Lung (tissue), 12 donors: ENCODE measurements around the gene MT1X. TPM values are rescaled to one million over a fixed set of nuclear protein-coding genes. Genes with fewer than 3 reads are reported as not detected.
"Not testable (repeated sequence)": the region's sequence is repeated elsewhere in the genome, so short reads cannot be mapped to it uniquely, and the experiment has no call there.

ENCODE experiments used
- ATAC-seq: fragments of 200-7000 bp; cut with Tn5 transposase; one replicate; pipeline ENCODE4 v1.9.1; 2020; ENCODE audit warnings: moderate number of reproducible peaks; ENCODE audit not compliant: insufficient read depth, low FRiP score
- DNase-seq, 3 donors: peaks; one replicate each; pipeline ENCODE4 v3.0.0-alpha.2; 2013 to 2017
- H3K27ac ChIP-seq, 2 donors: one replicate each; pipeline ENCODE4 v1.5.1; 2013; ENCODE audit warnings: mild to moderate bottlenecking in 2 of 2, moderate library complexity in 2 of 2, control low read depth in 1 of 2, inconsistent platforms in 1 of 2, low read depth in 1 of 2, low read length in 1 of 2
- H3K27me3 ChIP-seq, 3 donors: one replicate each; pipeline ENCODE4 v1.5.1; 2013; ENCODE audit warnings: low read length in 2 of 3; ENCODE audit not compliant: control insufficient read depth in 3 of 3, insufficient read depth in 3 of 3
- H3K36me3 ChIP-seq, 4 donors: one replicate each; pipeline ENCODE4 v1.5.1; 2013; ENCODE audit warnings: low read length in 4 of 4, mild to moderate bottlenecking in 1 of 4, moderate library complexity in 1 of 4; ENCODE audit not compliant: control insufficient read depth in 4 of 4, insufficient read depth in 4 of 4
- H3K4me1 ChIP-seq, 5 donors: one replicate each; pipeline ENCODE4 v1.5.1; 2013; ENCODE audit warnings: low read length in 5 of 5, mild to moderate bottlenecking in 2 of 5, moderate library complexity in 1 of 5; ENCODE audit not compliant: control insufficient read depth in 5 of 5, insufficient read depth in 5 of 5
- H3K4me3 ChIP-seq: one replicate; pipeline ENCODE4 v1.5.1; 2013; ENCODE audit warnings: mild to moderate bottlenecking, control low read depth, moderate library complexity
- H3K9ac ChIP-seq, 2 donors: one replicate each; pipeline ENCODE4 v1.5.1; 2013; ENCODE audit warnings: low read length in 2 of 2, control low read depth in 1 of 2; ENCODE audit not compliant: insufficient read depth in 1 of 2
- H3K9me3 ChIP-seq, 4 donors: one replicate each; pipeline ENCODE4 v1.5.1; 2013; ENCODE audit warnings: low read length in 3 of 4, mild to moderate bottlenecking in 1 of 4, moderate library complexity in 1 of 4; ENCODE audit not compliant: control insufficient read depth in 4 of 4, insufficient read depth in 3 of 4
- CTCF ChIP-seq: IDR thresholded peaks from 2 replicates; pipeline ENCODE4 v1.5.1; 2012; ENCODE audit warnings: mild to moderate bottlenecking; ENCODE audit errors: control extremely low read depth, extremely low read depth
- WGBS, 2 donors: extraction: QIAGEN DNeasy Blood & Tissue Kit; methylation state at CpG; one replicate each; pipeline ENCODE4 v1.1.7; 2013; 5-methylcytosine and 5-hydroxymethylcytosine counted together
- polyA plus RNA-seq, 2 donors: library from polyadenylated mRNA; stranded (reverse); fragments of 200-250 nt; gene quantifications; one replicate each; pipeline ENCODE4 v1.2.1, GENCODE V29; 2013
- total RNA-seq, 2 donors: library from RNA; depleted of rRNA in 1 of 2; stranded (reverse); fragments of >200 nt in 1 of 2; gene quantifications; one replicate each; pipeline ENCODE4 v1.2.1, GENCODE V29; 2014 to 2021
- donor health status: control.
- donor health status: control.
- donor health status: Bipolar disorder and iron deficiency.
- donor health status: healthy.
- donor health status: DM: yes; HTN: yes; CAD: no.

Gene MT1X
- total and polyA plus RNA-seq, 4 donors, result 39.3 to 989 (median 306) TPM

DNA sequence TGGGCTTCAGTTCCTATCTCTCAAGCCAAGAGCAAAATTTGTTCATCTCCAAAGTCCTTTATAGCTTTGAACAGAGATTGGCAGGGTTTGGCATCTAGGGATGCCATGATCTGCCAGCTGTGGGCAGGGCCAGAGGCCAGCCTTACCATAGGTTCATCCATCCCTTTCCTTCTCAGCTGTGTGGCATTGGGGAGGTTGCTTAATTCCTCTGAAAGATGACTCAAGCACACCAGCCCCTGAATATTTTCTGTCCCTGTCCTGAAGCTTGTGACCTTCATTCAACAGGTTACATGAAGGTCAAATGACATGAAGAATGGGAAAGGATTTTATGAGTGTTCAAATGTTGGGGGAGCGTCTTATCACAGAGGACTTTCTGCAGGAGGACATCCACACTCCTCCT lies 17.8 kb upstream of the MT1X start:
- H3K27me3 ChIP-seq, result peaks cover 3 to 94% (median 79%) of the 10 kb centered on the region in 3 donors
- ATAC-seq (no peak), DNase-seq (no peak)
- no peak overlapping the region for H3K9ac ChIP-seq
- H3K4me3 ChIP-seq, result no peak overlapping the region
- no peak overlapping the region for H3K27ac ChIP-seq
- H3K9me3 ChIP-seq, result peaks cover 0 to 2% (median 0%) of the 10 kb centered on the region in 4 donors
- no peak for TF ChIP-seq CTCF
- H3K36me3 ChIP-seq, result no peaks in the 10 kb centered on the region
- 95 to 96% methylated on average over 1 of the region's 1 CpG for WGBS, 2 donors
- peaks cover 0 to 16% (median 2%) of the 10 kb centered on the region in 5 donors for H3K4me1 ChIP-seq

GRCh38 chr16:56665286-56666261 lies 16.7 kb upstream of the MT1X start:
- H3K9ac ChIP-seq, ATAC-seq, H3K36me3 ChIP-seq, H3K9me3 ChIP-seq, H3K4me3 ChIP-seq, H3K27ac ChIP-seq: not testable (repeated sequence)
- DNase-seq, result peak in 1 of 3 donors; percentile 69
- WGBS, 2 donors, result 71 to 73% methylated on average over 8 of the region's 8 CpGs
- Histone ChIP-seq H3K27me3 (peaks cover 3 to 95% (median 79%) of the 10 kb centered on the region in 3 donors), H3K4me1 (peaks cover 0 to 20% (median 6%) of the 10 kb centered on the region in 5 donors)

DNA sequence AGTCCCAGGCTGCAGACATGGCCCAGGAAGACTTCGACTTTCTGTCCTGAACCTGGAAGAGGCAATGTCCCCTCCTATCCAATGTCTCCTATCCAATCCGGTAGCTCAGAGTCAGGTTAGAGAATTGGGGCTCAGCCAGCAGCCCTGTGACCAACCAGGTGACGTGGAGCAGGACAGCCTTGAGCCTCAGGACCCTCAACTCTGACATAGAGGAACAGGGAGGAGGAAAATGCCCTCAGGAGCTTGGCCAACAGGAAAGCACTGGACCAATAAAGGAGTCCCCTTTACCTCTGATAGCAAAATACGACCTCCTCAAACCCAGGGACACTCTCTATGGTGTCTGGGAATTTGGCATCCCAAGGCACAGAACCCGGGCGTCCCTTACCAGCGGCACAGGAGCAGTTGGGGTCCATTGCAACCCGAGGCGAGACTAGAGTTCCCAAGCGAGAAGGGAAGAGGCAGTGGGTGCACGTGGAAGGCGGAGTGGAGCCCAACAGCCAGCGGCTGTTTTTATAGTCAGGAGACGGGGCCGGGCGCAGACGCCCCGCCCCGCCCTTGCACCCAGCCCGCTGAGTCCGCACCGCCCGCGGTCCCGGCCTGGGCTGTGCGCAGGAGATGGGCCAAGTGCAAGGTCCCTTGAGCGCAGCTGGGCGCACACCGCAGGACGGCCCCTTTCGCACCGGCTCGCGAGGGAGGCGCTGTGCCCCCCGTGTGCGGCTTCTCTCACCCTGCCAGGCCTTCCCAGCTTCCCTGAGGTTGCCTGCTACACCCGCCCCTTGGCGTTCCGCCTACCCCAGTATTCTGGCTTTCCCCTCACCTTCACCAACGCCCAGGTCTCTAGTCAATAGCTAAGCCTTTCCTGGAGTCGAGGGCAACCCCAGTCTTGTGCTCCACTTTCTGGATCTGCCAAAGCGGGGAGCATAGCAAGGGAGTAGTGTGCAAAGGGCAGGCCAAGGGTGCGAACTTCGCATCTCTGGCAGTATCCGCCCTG lies 14.4 kb upstream of the MT1X start, which contains the start of gene MT1G:
TSS of gene MT1G (minus strand) at position 485 of the 991 bp plus-strand sequence. CDS start at position 413, 72 bp downstream.
- H3K4me1 ChIP-seq, result peaks cover 0 to 15% (median 6%) of the 10 kb centered on the region in 5 donors

More for the DNA sequence above, 14.4 kb upstream of the MT1X start, which contains the start of gene MT1G:
- no peaks in the 10 kb centered on the region for H3K36me3 ChIP-seq
- H3K27me3 ChIP-seq, result peaks cover 3 to 95% (median 80%) of the 10 kb centered on the region in 3 donors
- 12 to 15% methylated on average over 34 to 46 of the region's 46 CpGs for WGBS, 2 donors
- H3K9me3 ChIP-seq, result peaks cover 0 to 2% (median 0%) of the 10 kb centered on the region in 4 donors
- H3K27ac ChIP-seq, result no peak within 1 kb of the TSS
- no peak within 1 kb of the TSS for H3K9ac ChIP-seq
- no peak for TF ChIP-seq CTCF
- no peak within 1 kb of the TSS for H3K4me3 ChIP-seq
- peak; percentile 37 to 65 (median 49) for DNase-seq
- ATAC-seq, result peak; percentile 71
